Measurements from ENCODE around the gene SNX30.

SNX30 gene

GRCh38 chr9:112789891-112790774 is 39.6 kb downstream of the SNX30 start:
- no peak overlapping the region for H3K9ac ChIP-seq (ENCODE audit: low read length)
- TF ChIP-seq EZH2 (IDR thresholded peaks at IDR 0.05; ENCODE audit: borderline replicate concordance, low read length): no peak
- TF ChIP-seq CTCF (IDR thresholded peaks at IDR 0.05; ENCODE audit: low read length): no peak
- H3K9me2 ChIP-seq (ENCODE audit: low read depth, low read length): no peaks in the 10 kb centered on the region
- peaks cover 42% of the 10 kb centered on the region for H3K4me1 ChIP-seq (ENCODE audit: insufficient read depth, low read length, severe bottlenecking)
- H4K20me1 ChIP-seq (ENCODE audit: insufficient read depth, low read length): no peaks in the 10 kb centered on the region
- H3K36me3 ChIP-seq (ENCODE audit: insufficient read depth, low read length): no peaks in the 10 kb centered on the region
- no peak overlapping the region for H3K4me3 ChIP-seq (ENCODE audit: low read depth, low read length, poor library complexity, severe bottlenecking)
- no peaks in the 10 kb centered on the region for H3K27me3 ChIP-seq (ENCODE audit: insufficient read depth, low read length)
- no peak overlapping the region for H2AFZ ChIP-seq (ENCODE audit: low read length)
- H3F3A ChIP-seq (ENCODE audit: insufficient read depth, low read length): no peaks in the 10 kb centered on the region
- no peaks in the 10 kb centered on the region for H3K79me2 ChIP-seq (ENCODE audit: insufficient read depth, low read length)
- no peaks in the 10 kb centered on the region for H3K9me3 ChIP-seq (ENCODE audit: low read length)
- no peak overlapping the region for H3K4me2 ChIP-seq (ENCODE audit: low read length)
- no peak overlapping the region for H3K27ac ChIP-seq (ENCODE audit: low read depth, low read length, poor library complexity, severe bottlenecking)

DNA sequence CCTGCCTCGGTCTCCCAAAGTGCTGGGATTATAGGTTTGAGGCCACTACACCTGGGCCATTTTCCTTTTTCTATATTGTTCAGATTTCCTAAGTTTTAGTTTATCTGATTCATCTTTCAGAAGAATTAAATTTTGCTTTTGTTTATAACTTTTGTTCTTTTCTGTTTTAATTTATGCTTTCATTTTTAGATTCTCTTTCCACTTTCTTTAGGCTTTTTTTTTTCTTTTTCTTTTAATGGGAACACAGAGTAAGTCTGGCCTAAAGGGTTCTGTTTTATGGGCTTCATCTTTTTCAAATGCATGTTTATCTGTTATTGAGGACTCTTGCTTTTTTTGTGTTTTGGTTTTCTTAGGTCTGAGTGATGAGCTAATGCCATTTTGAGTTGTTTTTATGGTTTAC is 42.1 kb downstream of the SNX30 start:
- H3K4me1 ChIP-seq (ENCODE audit: insufficient read depth, low read length, severe bottlenecking): peaks cover 22% of the 10 kb centered on the region
- no peaks in the 10 kb centered on the region for H3K9me3 ChIP-seq (ENCODE audit: low read length)
- H3K36me3 ChIP-seq (ENCODE audit: insufficient read depth, low read length): no peaks in the 10 kb centered on the region
- H4K20me1 ChIP-seq (ENCODE audit: insufficient read depth, low read length): no peaks in the 10 kb centered on the region
- no peak overlapping the region for H3K4me2 ChIP-seq (ENCODE audit: low read length)
- no peak for TF ChIP-seq EZH2 (IDR thresholded peaks at IDR 0.05; ENCODE audit: borderline replicate concordance, low read length)
- no peak for TF ChIP-seq CTCF (IDR thresholded peaks at IDR 0.05; ENCODE audit: low read length)
- no peaks in the 10 kb centered on the region for H3K27me3 ChIP-seq (ENCODE audit: insufficient read depth, low read length)
- no peaks in the 10 kb centered on the region for H3K9me2 ChIP-seq (ENCODE audit: low read depth, low read length)
- no peak overlapping the region for H3K27ac ChIP-seq (ENCODE audit: low read depth, low read length, poor library complexity, severe bottlenecking)
- no peak overlapping the region for H3K9ac ChIP-seq (ENCODE audit: low read length)
- no peaks in the 10 kb centered on the region for H3K79me2 ChIP-seq (ENCODE audit: insufficient read depth, low read length)
- H3F3A ChIP-seq (ENCODE audit: insufficient read depth, low read length): no peaks in the 10 kb centered on the region
- no peak overlapping the region for H2AFZ ChIP-seq (ENCODE audit: low read length)
- H3K4me3 ChIP-seq (ENCODE audit: low read depth, low read length, poor library complexity, severe bottlenecking): no peak overlapping the region

- TF ChIP-seq EZH2 (IDR thresholded peaks at IDR 0.05; ENCODE audit: borderline replicate concordance, low read length) (no peak), CTCF (IDR thresholded peaks at IDR 0.05; ENCODE audit: low read length) (peak; percentile 93)
- H3K4me3 ChIP-seq (ENCODE audit: low read depth, low read length, poor library complexity, severe bottlenecking): no peak overlapping the region
- no peak overlapping the region for H3K27ac ChIP-seq (ENCODE audit: low read depth, low read length, poor library complexity, severe bottlenecking)
- no peaks in the 10 kb centered on the region for H3K9me3 ChIP-seq (ENCODE audit: low read length)
- H3K9ac ChIP-seq (ENCODE audit: low read length): no peak overlapping the region
- no peaks in the 10 kb centered on the region for H3K27me3 ChIP-seq (ENCODE audit: insufficient read depth, low read length)
- H3F3A ChIP-seq (ENCODE audit: insufficient read depth, low read length): no peaks in the 10 kb centered on the region
- no peaks in the 10 kb centered on the region for H4K20me1 ChIP-seq (ENCODE audit: insufficient read depth, low read length)
- H3K36me3 ChIP-seq (ENCODE audit: insufficient read depth, low read length): no peaks in the 10 kb centered on the region
- no peaks in the 10 kb centered on the region for H3K79me2 ChIP-seq (ENCODE audit: insufficient read depth, low read length)
- peaks cover 18% of the 10 kb centered on the region for H3K4me1 ChIP-seq (ENCODE audit: insufficient read depth, low read length, severe bottlenecking)
- H3K9me2 ChIP-seq (ENCODE audit: low read depth, low read length): no peaks in the 10 kb centered on the region
- no peak overlapping the region for H2AFZ ChIP-seq (ENCODE audit: low read length)
- no peak overlapping the region for H3K4me2 ChIP-seq (ENCODE audit: low read length)
These were observed 42.8 kb downstream of the SNX30 start for GRCh38 chr9:112793213-112793810.
